Body of pancreas (tissue), 4 donors: ENCODE results near the gene UCK1.

ENCODE experiments used
- POLR2A ChIP-seq, 3 donors: fragments of 450-650 bp; IDR thresholded peaks; one replicate each; pipeline ENCODE4 v1.6.1; 2016; ENCODE audit warnings: antibody characterized with exemption in 3 of 3, mild to moderate bottlenecking in 2 of 3
- TF ChIP-seq, protein P1 (sequence below), 7 experiments: fragments of 450-650 bp in 4 of 7; fragments of 200-600 bp in 3 of 7; sonication (generic) in 3 of 7; IDR thresholded peaks; one replicate each; pipeline ENCODE4 v1.5.1; 2016 to 2019; ENCODE audit warnings: antibody characterized with exemption in 7 of 7

DNA sequence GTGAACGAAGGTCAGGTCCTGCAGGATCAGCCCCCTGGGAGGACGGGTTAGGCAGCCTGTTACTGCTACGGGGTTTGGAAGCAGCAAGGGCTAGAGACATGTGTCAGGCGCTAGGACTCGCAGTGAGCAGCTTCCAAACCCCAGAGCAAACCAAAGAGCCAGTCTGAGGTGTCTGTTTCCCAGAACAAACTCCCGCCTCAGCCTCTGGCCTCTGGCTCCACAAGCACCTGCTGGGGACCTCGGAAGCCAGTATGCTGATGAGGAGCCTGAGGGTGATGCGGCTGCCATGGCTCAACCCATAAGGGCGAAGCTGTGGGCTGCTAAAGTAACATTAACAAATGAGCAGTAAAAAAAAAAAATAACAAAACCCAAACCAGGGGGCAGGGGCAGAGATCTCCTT is 49.3 kb upstream of the UCK1 start:
- TF ChIP-seq POLR2A (IDR thresholded peaks at IDR 0.05): no peak
- TF ChIP-seq, protein P1, sequence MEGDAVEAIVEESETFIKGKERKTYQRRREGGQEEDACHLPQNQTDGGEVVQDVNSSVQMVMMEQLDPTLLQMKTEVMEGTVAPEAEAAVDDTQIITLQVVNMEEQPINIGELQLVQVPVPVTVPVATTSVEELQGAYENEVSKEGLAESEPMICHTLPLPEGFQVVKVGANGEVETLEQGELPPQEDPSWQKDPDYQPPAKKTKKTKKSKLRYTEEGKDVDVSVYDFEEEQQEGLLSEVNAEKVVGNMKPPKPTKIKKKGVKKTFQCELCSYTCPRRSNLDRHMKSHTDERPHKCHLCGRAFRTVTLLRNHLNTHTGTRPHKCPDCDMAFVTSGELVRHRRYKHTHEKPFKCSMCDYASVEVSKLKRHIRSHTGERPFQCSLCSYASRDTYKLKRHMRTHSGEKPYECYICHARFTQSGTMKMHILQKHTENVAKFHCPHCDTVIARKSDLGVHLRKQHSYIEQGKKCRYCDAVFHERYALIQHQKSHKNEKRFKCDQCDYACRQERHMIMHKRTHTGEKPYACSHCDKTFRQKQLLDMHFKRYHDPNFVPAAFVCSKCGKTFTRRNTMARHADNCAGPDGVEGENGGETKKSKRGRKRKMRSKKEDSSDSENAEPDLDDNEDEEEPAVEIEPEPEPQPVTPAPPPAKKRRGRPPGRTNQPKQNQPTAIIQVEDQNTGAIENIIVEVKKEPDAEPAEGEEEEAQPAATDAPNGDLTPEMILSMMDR (IDR thresholded peaks at IDR 0.05): no peak
